SU-DHL-6 (cell line): ENCODE results near the gene MBD5.

Source experiments
- CTCF ChIP-seq: fragments of 200-600 bp; sonication (generic); IDR thresholded peaks from one replicate; pipeline ENCODE4 v1.5.1; 2017; ENCODE audit warnings: antibody characterized with exemption, mild to moderate bottlenecking, low read length, moderate library complexity; ENCODE audit not compliant: insufficient read depth, poor library complexity, severe bottlenecking
- EZH2phosphoT487 ChIP-seq: fragments of 200-600 bp; sonication (generic), shearing (Covaris generic); conservative IDR thresholded peaks from 2 replicates; pipeline ENCODE4 v1.6.1; 2018; ENCODE audit warnings: mild to moderate bottlenecking, antibody characterized with exemption, low read length, moderate library complexity, mixed read lengths

DNA sequence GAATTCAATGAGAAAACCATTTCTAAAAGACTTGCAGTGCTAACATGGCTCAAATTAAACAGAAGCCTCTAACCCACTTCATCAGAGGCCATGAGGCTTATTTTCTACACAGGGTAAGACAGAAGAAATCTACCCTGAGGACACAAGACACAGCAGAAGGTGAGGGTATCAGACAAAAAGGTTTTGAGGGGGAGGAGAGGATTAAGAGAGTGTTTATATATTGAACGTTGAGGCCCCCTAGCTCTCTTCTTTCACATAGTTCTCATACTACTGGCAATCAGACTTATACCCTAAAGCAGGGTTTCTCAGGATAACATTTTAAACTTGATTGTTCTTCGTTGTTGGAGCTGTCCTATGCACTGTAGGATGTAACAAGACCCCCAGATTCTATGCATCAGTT lies 21.8 kb upstream of the MBD5 start:
- no peak for TF ChIP-seq CTCF
- TF ChIP-seq EZH2phosphoT487, result no peak
